Activated naive CD4-positive, alpha-beta T cell treated with Interleukin-2 at 50 U/mL for 16 hours (primary cell): Measurements from ENCODE around the gene TCF25.
A peak's percentile ranks its signal among the peaks of the same experiment; 100 is the strongest.

Source experiments
- DNase-seq: peaks from one replicate; pipeline ENCODE4 v3.0.0-alpha.2; 2020

The TCF25 gene

DNA sequence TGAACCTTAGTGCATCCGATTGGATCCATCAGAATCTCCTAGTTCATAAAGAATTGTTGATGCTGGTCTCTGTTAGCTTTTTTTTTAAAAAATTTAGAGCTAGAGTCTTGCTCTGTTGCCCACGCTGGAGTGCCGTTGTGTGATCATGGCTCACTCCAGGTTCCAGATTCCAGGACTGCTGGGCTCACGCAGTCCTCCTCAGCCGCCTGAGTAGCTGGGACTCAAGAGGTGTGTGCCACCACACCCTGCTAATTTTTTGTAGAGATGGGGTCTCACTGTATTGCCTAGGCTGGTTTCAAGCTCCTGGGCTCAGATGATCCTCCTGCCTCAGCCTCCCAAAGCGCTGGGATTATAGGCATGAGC is 8.0 kb downstream of the TCF25 start:
- no peak for DNase-seq

DNA sequence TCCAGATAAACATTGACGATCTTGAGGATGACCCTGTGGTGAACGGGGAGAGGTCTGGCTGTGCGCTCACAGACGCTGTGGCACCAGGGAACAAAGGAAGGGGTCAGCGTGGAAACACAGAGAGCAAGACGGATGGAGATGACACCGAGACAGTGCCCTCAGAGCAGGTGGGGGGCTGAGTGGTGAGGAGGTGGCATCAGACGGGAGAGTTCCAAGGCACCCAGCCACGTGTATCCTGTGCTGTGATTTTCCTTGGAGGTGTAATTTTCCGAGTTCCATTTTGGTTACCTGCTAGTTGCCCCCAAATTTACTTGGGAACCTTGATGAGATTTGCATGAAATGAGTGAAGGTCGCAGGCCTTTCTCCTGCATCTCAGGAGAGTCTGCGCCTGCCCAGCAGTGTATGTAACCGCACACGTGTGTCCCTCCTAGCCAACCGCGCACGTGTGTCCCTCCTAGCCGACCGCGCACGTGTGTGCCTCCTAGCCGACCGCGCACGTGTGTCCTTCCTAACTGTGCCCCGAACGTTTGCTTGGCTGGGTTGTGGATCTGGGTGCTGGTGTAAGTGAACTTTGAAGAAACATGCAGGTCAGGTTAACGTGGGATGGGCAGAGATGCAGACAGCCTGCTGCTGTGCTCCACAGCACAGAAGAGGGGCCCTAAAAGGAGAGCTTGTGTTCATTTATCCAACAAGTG is 10.1 kb downstream of the TCF25 start:
- DNase-seq: no peak

DNA sequence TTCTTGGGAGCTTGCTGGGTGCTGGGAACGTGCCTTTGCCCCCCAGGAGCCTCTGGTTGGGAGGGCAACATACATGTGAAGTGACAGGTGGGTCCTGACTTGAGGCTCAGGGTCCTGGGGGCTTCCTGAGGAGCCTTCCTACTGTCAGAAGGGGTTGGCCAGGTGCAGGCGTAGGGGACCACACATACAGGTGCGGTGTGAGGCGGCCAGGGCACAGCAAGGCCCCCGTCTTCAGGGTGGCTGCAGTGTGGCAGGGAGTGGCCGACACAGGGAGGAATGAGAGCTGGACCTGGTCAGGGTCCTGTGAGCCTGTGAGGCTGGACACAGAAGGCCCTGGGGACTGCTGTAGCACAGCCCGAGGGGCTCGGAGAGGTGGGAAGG is 10.6 kb downstream of the TCF25 start:
- DNase-seq: no peak

DNA sequence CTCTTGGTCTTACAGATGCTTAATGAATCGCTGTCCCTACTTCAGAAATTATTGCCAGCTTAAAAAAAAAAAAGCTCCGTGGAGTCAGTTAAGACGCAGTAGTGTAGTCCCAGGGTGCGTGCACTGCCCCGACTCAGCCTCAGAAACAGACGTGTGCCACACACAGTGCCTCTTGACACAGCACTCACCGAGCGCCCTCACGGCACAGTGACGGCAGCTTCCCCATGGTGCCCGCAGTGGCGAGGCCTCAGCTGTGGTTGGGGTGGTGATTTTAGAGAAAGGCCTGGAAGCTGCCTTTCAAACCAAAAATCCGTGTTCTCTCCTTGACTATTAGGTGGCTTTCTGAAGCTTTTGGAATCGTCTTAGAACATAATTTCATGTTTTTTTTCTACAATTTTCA is 13.9 kb downstream of the TCF25 start:
- DNase-seq: no peak

DNA sequence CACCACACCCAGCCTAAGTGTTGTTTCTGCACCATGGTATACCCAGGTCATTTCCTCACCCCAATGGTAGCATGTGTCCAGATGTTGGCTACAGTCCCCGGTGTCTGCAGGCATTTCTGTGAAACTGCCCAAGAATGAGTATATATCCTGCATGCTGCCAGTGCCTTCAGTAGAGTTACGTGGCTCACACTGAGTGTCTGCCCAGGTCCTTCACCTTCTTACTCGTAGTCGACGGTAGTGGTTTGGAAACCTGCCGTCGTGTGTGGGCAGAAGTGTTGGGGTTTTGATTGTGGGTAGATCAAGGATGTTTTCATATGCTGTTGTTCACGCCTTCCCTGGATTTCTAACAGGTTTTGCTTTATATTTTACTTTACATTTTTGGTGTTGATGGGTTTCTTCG is 16.8 kb downstream of the TCF25 start:
- DNase-seq: peak; percentile 46

DNA sequence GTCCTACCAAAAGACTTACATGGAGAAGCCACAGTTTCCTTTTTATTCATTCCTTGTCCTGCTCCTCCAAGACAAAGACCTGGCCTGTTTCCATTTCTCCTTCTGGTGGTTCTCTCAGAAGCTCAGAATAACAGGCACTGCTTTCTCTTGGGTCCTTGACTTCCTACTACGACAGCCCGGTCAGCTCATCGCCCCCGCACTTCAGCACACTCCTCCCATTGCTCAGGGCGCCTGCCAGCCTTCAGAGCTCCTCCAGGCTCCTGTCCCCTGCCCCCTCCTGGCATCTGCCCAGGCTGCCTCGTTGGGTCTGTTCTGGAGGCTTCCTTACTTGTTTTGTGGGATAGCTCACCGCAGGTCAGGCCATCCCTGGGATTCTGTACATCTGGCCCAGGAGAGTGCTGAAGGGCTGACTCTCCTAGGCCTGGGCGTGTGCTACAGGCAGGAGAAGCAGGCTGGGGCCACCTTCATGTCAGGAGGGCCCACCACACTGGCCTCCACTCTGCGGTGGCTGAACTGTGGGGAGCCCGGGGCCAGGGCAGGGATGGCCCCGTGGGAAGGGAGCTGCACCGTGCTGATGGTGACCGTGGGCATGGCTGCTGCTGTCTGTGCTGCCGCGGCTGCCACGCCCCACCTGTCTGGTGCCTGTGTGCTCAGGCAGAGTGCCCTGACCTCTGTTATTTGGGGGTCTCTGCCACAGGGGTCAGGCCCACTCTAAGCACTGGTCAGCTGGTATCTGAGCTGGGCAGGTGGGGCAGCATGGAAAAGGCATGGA is 17.7 kb downstream of the TCF25 start:
- no peak for DNase-seq

DNA sequence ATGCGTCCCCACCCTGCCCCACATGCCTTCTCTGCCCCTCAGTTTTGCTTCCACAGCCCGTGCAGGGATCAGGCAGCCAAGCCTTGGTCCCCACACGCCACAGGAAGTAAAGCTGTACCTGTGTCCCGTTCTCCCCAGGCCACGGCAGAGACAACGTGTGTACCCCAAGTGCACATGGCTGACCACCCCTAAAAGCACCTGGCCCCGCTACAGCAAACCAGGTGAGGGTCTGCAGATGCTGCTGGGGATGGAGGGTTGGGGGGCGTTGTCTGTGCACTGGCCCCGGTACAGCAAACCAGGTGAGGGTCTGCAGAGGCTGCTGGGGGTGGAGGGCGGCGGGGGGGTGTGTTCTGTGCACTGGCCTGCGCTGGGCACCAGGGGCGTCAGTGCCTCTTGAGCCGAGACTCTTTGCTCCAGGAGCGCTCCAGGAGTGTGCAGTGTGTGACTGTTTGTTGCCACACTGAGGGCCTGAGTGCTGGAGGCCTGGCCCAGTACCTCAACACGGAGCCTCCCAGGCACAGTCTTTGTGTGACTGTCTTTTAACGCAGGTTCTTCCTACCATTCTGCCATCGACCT is 18.8 kb downstream of the TCF25 start:
- no peak for DNase-seq

DNA sequence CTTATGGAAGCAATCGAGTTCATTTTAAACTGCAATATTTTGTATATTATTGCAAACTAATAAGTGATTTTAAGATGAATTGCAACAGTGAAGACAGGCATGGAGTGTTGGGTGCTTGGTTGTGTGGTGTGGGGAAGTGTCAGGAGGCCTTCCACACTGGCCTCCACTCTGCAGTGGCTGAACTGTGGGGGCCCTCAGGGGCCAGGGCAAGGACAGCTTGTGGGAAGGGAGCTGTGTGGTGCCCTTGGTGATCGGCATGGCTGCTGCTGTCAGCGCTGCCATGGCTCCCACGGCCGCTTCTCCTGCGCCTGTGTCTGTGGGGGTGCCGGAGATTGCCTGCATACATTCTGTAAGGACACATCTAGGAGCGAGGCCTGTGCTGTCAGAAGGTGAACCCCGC is 19.2 kb downstream of the TCF25 start:
- DNase-seq: no peak

DNA sequence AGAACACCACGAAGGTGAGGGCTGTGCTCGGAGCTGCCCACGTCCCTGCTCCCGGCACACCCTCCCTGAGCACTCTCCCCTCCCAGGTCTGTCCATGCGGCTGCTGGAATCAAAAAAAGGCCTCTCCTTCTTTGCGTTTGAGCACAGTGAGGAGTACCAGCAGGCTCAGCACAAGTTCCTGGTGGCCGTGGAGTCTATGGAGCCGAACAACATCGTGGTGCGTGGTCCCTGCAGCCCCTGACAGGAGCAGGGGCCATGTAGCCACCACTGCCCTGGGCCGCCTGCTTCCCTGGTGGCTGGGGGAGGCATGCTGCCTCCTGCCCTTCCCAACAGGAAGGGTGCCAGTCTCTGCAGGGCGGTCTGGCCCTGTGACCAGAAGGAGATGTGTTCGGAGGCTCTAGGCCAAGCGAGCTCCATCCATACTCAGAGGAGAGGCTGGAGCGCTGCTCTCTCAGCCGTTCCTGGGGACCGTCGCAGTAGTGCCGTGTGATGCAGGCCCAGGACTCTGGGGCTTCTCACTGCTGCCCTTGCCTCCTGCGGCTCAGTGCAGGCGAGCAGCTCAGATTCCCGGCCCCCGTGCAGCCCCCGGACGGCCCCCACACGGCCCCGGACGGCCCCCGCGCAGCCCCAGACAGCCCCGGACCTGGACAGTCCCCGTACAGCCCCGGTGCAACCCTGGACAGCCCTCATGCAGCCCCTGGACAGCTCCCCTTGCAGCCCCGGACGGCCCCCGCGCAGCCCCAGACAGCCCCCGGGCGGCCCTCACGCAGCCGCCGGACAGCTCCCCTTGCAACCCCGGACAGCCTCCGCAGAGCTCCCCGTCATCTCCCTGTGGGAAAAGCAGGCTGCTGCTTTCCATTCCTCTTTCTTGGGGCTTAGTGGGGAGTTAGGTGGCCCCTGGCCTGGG is 20.5 kb downstream of the TCF25 start:
- no peak for DNase-seq

DNA sequence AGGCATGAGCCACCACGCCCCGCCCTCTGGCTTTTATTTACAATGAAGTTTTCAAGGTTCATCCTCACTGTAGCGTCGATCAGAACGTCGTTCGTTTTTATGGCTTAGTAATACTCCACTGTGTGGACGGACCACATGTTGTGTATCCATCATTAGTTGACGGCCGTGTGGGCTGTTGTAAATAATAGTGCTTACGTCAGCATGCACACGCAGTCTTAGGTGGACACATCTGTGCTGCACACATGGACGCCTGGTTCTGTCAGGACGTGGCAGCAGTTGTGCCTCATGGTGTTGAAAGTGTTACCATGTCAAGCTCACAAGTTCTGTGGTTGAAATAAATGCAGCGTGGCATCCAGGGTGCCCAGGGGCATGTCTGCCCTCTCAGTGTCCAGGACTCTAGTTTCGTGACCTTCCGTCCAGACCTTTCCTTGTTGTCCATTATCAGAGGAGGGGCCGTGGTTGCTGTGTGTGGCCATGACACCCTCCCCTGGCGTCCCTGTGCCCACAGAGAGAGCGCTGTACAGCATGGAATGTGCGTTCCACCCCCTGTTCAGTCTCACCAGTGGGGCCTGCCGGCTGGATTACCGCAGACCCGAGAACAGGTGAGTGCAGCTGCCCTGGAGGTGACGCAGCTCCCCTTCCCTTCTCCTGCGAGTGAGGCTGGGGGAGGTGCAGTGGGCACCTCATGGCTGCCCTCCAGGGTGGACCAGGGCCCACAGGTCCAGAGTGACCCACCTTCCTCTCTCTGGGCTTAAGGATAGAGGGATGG is 22.3 kb downstream of the TCF25 start:
- no peak for DNase-seq

DNA sequence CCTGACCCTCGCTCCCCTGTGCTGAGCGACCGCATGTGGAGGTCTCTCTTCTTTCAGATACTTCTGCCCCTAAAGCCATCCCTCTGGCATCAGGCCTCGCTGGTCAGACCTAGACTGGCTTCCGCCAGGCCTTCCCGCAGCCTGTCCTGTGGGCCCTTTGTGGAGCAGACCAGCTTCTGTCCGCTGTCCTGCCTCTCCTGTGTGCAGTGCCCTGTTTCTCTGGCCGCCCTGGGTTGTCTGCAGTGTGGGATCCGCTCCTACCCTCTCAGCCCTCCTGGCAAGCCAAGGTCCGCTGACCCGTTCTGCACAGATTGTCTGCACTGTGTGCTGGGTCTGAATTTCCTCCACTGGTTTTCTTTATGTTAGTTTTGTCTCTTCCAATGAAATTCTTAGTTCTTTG is 23.8 kb downstream of the TCF25 start:
- no peak for DNase-seq

DNA sequence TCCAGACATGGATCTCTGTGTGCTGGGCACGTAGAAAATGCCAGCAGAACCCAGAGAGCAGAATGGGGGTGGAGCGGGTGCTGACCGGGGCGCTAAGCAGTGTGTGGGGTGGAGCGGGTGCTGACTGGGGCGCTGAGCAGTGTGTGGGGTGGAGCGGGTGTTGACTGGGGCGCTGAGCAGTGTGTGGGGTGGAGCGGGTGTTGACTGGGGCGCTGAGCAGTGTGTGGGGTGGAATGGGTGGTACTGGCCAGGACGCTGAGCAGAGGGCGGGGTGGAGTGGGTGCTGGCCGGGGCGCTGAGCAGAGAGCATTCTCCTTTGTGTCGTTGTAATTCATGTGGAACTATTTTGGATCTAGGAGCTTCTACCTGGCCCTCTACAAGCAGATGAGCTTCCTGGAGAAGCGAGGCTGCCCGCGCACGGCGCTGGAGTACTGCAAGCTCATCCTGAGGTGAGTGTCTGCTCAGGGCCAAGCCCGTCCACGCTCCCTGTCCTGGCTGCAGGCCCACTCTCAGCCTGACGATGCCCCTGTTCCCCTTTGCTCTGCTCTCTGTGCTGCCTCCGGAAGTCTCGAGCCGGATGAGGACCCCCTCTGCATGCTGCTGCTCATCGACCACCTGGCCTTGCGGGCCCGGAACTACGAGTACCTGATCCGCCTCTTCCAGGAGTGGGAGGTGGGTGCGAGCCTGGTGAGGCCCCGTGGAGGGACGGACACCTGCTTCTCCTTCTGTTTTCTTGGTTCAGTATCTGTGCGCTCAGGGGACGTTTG is 25.0 kb downstream of the TCF25 start:
- DNase-seq: no peak

DNA sequence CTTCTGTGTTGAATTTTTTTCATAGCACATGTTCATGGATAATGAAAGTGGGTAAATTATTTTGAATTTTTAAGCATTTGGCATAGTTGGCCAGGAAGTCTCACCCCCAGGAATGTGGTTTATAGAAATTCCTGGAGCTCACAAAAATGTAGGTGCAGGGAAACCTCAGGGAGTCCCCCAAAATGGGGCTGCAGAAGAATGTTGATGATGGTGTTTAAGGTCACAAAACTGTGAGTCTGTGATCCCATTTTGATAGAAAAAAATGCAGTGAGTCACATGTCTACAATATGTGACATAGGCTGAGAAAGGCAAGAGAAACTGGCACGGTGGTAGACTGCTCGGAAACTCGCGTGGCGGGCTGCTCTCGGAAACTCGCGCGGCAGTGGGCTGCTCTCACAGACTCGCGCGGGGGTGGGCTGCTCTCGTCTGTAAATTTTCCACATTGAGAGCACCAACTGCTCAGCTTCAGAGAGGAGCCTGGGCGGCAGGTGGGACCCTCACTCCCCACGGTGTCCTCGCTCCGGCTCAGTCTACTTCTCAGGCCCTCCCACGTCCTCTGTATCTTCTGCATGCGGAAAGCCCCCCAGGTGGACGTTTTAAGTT is 26.6 kb downstream of the TCF25 start:
- DNase-seq: no peak

DNA sequence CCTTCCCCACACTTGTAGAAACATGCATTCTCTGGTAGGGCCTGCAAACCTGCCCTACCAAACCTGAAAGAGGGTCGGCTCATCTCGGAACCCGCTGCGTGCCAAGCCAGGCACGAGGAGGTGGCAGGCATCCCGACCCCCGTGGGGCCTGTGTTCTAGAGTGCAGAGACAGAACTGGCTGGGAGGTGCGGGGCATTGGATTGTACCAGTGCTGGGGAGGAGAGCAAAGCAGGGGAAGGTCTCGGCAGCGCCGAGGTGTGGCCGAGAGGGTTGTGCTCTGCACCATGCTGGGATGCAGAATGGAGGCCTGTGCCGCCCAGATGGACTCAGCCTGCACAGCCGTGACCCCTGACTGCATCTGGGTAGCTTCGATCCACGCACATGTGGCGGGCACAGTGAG is 27.5 kb downstream of the TCF25 start:
- no peak for DNase-seq

DNA sequence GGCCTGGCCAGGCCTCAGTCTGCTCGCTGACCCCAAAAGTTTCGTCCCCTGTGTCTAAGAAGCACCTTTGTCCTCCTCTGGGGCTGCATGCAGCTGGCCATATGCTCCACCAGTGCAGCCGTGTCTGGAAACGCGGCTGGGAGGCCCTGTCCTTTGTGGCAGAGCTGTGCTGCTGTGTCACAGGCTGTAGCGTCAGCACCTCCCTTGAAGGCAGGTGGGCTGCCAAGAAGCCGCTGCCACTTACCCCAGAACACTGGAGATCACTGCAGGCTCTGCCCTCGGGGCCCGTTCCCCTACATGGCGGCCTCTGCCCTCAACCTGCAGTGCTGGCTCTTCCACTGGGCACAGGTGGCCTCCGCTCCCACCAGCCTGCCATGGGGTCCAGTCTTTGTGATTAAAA is 29.6 kb downstream of the TCF25 start:
- DNase-seq: no peak

DNA sequence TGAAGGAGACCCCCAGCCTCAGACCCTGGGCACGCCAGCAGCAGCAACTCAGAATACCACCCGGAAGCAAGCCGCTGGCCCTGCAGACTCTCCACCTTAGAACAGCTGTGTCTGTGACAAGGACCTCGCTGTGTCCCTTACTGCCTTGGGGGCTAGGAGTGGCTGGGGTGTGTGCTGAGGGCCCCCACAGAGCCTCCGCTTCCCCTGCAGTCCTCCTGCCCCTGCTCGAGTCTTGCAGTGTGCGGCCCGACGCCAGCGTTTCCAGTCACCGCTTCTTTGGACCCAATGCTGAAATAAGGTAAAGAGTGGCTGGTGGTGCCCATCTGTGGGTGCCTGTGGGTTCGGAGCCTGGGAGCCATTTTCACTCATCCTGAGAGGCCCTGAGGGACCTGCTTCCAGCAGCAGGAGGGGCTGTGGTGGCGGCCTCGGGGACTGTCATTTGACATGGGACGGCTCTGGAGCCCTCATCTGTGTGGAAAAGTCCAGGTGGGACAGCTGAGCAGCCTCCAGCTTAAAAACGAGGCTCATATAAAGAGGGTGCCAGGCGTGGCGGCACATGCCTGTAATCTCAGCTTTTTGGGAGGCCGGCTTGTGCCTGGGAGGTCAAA is 30.6 kb downstream of the TCF25 start:
- DNase-seq: no peak

DNA sequence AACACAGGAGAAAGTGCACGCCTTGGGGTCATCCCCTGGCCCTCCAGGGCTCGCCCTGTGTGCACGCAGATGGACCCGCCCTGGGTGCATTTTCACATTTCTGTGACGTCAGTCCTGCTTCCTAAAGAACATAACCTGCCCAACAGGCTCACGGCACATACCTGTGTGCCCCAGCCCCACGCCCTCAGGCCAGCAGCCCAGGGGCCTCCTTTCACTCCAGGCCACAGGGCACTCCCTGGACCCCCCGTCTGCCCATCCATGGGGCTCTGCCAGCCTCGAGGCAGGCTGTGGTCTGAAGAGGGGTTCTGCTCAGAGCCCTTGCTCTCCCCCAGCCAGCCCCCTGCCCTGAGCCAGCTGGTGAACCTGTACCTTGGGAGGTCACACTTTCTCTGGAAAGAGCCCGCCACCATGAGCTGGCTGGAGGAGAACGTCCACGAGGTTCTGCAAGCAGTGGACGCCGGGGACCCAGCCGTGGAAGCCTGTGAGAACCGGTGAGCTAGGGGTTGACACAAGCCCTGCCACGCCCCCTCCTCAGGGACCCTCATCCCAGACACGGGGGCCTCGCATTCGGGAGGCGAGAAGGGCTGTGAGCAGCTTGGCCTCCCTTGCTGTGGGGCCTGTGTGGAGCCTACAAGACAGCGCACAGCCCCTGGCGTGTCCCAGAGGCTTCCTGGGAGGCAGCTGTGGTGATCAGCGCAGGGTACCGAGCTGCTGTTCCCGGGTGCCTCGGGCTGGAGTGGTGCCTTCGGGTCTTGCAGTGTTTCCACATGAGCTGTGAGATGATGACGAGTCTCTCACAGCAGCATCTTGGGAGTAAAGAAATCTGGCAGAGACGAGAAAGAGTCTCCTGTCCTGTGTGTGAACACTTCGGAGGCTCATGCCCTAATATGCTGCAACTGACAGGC is 31.5 kb downstream of the TCF25 start:
- DNase-seq: no peak

DNA sequence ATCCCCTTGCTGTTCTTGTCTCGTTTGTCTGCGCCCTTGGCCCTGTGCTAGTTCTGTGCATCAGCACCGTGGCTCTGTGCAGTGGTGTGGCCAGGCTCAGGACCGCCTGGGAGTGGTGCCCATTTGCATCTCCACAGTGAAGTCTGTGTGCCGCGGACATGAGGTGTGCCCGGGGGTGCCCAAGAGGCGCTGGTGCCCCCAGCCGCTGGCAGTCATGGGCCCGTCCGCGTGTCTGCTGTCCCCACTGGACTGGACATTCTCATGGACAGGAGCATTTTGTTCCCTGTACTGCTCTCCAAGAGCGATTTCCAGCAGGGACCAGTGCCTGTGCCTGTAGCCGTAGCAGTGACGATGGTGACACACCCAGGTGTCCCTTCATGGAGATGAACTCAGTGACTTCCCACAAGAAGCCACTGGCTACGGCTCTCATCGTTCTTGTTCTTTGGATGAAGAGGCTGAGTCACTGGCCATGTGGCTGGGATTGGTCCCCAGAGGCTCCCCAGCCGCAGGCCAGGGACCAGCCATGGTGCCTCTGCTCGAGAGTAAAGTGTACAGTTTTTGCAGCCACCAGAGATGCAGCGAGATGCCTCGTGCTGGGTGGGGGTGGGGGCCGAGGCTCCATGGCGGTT is 32.2 kb downstream of the TCF25 start:
- no peak for DNase-seq
